Upper lobe of right lung (tissue), 1 donor: ENCODE results near the gene MT1F. TPM values are rescaled to one million over a fixed set of nuclear protein-coding genes. Genes with fewer than 3 reads are reported as not detected.

Source experiments
- ATAC-seq: fragments of 200-7000 bp; cut with Tn5 transposase; one replicate; pipeline ENCODE4 v1.9.1; 2020; ENCODE audit warnings: mild to moderate bottlenecking, moderate library complexity
- DNase-seq: peaks from one replicate; pipeline ENCODE4 v3.0.0-alpha.2; 2020
- H3K27ac ChIP-seq: fragments of 200-600 bp; one replicate; pipeline ENCODE4 v1.8.0; 2022
- H3K27me3 ChIP-seq: fragments of 200-600 bp; one replicate; pipeline ENCODE4 v1.8.0; 2022; ENCODE audit warnings: mild to moderate bottlenecking
- H3K36me3 ChIP-seq: fragments of 200-600 bp; one replicate; pipeline ENCODE4 v1.8.0; 2022
- H3K4me1 ChIP-seq: fragments of 200-600 bp; one replicate; pipeline ENCODE4 v1.8.0; 2022
- H3K4me3 ChIP-seq: fragments of 200-600 bp; one replicate; pipeline ENCODE4 v1.8.0; 2022; ENCODE audit warnings: mild to moderate bottlenecking
- H3K9me3 ChIP-seq: fragments of 200-600 bp; one replicate; pipeline ENCODE4 v1.8.0; 2022
- CTCF ChIP-seq: fragments of 200-600 bp; IDR thresholded peaks from one replicate; pipeline ENCODE4 v1.8.0; 2022; ENCODE audit warnings: antibody characterized with exemption
- intact Hi-C: fragments of 100-400 bp; cut with DNase I; formaldehyde crosslinking; loops from one replicate; pipeline ENCODE4 v1.11.0; 2022
- total RNA-seq: library from RNA; stranded (reverse); fragmentation: NEBNext Ultra II Directional; extraction: Animal tissue kit (Norgen Biotek cat#: 25700); gene quantifications from one replicate; pipeline ENCODE4 v1.2.1, GENCODE V29; 2021
- donor health status: DM: no; HTN: yes; CAD: no; lungs with severe emphysema.

Gene MT1F
- total RNA-seq, 1 donor from 2014 or later: 9.1 TPM

- intact Hi-C loops: no loop called here
- ATAC-seq: peak; percentile 80
- TF ChIP-seq CTCF: no peak
- H3K27me3 ChIP-seq: peaks cover 40% of the 10 kb centered on the region
- peaks cover 23% of the 10 kb centered on the region for H3K4me1 ChIP-seq
- H3K9me3 ChIP-seq: no peaks in the 10 kb centered on the region
- peak within 1 kb of the TSS; percentile 51 for H3K4me3 ChIP-seq
- DNase-seq: peak; percentile 83
- H3K36me3 ChIP-seq: no peaks in the 10 kb centered on the region
- no peak within 1 kb of the TSS for H3K27ac ChIP-seq
These were observed 19.7 kb upstream of the MT1F start, which contains the start of gene MT1A for GRCh38 chr16:56637814-56638750. Gene MT1A, plus strand, starts transcription at chr16:56638666. Its CDS starts 73 bp downstream, at chr16:56638739.

DNA sequence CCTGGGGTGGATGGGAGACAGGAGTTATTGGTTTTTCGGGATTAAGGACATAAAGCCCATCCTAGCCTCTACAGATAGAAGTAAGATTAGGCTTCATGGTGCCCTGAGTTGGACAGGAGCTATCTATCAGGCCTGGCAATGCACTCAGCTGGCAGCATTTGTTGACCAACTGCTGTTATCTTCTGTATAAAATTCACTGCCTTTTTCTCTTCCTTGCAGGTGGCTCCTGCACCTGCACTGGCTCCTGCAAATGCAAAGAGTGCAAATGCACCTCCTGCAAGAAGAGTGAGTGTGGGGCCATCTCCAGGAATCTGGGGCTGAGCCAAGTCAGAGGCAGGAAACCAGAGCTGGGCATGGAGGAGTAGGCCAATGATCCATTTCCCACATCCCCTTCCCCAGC, 18.7 kb upstream of the MT1F start:
- no peak for DNase-seq
- intact Hi-C loops: no loop called here
- Histone ChIP-seq H3K4me3 (no peak overlapping the region), H3K27ac (no peak overlapping the region), H3K4me1 (peaks cover 33% of the 10 kb centered on the region), H3K36me3 (no peaks in the 10 kb centered on the region), H3K9me3 (no peaks in the 10 kb centered on the region), H3K27me3 (peaks cover 39% of the 10 kb centered on the region)
- no peak for TF ChIP-seq CTCF
- no peak for ATAC-seq

- peaks cover 33% of the 10 kb centered on the region for H3K4me1 ChIP-seq
- intact Hi-C loops: no loop called here
- no peaks in the 10 kb centered on the region for H3K9me3 ChIP-seq
- no peak for TF ChIP-seq CTCF
- H3K27me3 ChIP-seq: peaks cover 29% of the 10 kb centered on the region
- ATAC-seq: no peak
- no peak overlapping the region for H3K4me3 ChIP-seq
- no peak for DNase-seq
- H3K27ac ChIP-seq: no peak overlapping the region
- H3K36me3 ChIP-seq: no peaks in the 10 kb centered on the region
These were observed 17.7 kb upstream of the MT1F start for GRCh38 chr16:56640076-56640475.

DNA sequence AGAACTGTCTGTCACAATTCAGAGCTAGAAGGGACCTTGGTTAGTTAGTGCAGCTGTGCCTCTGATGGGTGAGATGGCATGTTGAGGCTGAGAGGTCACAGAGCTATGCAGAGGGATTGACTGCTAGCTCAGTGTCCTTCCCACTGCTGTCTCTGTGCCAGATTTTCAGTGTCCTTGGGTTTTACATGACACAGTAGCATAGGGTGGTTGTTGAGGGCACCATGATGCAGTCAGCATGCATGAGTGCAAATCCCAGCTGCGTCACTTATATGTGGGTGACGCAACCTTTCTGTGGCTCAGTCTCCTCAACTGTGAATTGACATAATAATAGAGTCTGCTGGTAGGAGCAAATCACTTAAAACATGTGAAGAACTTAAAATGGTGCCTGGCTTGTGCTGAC, 16.6 kb upstream of the MT1F start:
- Histone ChIP-seq H3K9me3 (no peaks in the 10 kb centered on the region), H3K27me3 (peaks cover 18% of the 10 kb centered on the region), H3K27ac (no peak overlapping the region), H3K4me1 (peaks cover 26% of the 10 kb centered on the region), H3K4me3 (no peak overlapping the region), H3K36me3 (no peaks in the 10 kb centered on the region)
- no peak for TF ChIP-seq CTCF
- intact Hi-C loops: no loop called here
- no peak for ATAC-seq
- no peak for DNase-seq

DNA sequence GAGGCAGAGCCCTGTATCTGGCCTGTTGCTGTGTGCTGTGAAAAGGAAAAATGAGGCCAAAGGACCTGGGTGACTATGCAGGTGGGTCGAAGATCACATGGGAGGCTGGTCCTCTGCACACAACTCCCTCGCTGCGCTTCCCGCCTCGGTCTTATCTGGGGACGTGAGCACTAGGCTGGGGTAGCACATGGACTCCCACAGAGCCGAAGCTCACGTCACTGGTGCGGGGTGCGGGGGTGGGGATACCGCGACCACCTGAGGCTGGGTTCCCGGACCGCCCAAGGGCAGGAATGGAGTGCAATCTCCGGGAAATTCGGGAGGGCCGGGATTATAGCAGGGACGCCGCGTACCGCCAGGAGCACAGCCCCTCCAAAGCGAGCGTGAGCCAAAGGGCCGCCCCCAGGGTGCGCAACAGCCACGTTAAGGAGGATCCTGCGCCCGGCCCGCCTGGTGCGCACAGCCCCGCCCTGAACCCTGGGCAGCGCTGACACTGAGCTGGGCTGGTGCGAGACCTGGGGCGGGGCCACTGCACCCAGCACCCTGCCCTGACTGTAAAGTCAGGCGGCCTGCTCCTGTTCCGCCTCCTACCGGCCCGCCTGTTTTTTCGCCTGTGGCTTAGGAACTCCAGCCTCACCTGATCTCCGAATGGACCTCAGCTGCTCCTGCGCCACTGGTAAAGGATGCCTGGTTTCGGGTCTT, 14.5 kb upstream of the MT1F start:
- intact Hi-C loops: no loop called here
- H3K4me1 ChIP-seq: peaks cover 22% of the 10 kb centered on the region
- no peak overlapping the region for H3K27ac ChIP-seq
- H3K4me3 ChIP-seq: peak overlapping the region; percentile 37
- DNase-seq (peak; percentile 90), ATAC-seq (peak; percentile 96)
- H3K9me3 ChIP-seq: no peaks in the 10 kb centered on the region
- H3K27me3 ChIP-seq: peaks cover 30% of the 10 kb centered on the region
- TF ChIP-seq CTCF: peak; percentile 47
- no peaks in the 10 kb centered on the region for H3K36me3 ChIP-seq
